Measurements from ENCODE around the gene OR52N1. TPM values are rescaled to one million over a fixed set of nuclear protein-coding genes. Genes with fewer than 3 reads are reported as not detected.

OR52N1 gene
- total and polyA plus RNA-seq, 2 of the 8 experiments (the other 6 are each of a cell fraction or from before 2014, with no cell fraction given), result 0.09 TPM; not detected in 1

- H3K4me3 ChIP-seq (ENCODE audit: extremely low read depth in 1 of 4, insufficient read depth in 2 of 4, low read depth in 3 of 4, low read length in 4 of 4), result no peak overlapping the region
- no peak overlapping the region for H3K27ac ChIP-seq (ENCODE audit: low read depth, low read length)
- TF ChIP-seq GABPA (IDR thresholded peaks at IDR 0.05; ENCODE audit: borderline replicate concordance, insufficient read depth, low read length), result no peak
- no peak for TF ChIP-seq CREB1 (IDR thresholded peaks at IDR 0.05)
- no peak for TF ChIP-seq TAF7 (optimal IDR thresholded peaks at IDR 0.05; ENCODE audit: borderline replicate concordance, low read depth, low read length)
- TF ChIP-seq NANOG (IDR thresholded peaks at IDR 0.05; ENCODE audit: insufficient read depth, low read depth, low read length, poor library complexity, severe bottlenecking), result no peak
- TF ChIP-seq SAP30 (IDR thresholded peaks at IDR 0.05; ENCODE audit: insufficient read depth, insufficient replicate concordance, low read length), result no peak
- no peak for TF ChIP-seq BCL11A (IDR thresholded peaks at IDR 0.05; ENCODE audit: low read depth in 2 of 2, low read length in 2 of 2)
- H3K27me3 ChIP-seq (replicated peaks in 1 of 4; ENCODE audit: control insufficient read depth in 3 of 4, extremely low read depth in 1 of 4, insufficient read depth in 3 of 4, low read length in 3 of 4), result no peaks in the 10 kb centered on the region
- no peak overlapping the region for H3K4me2 ChIP-seq (ENCODE audit: insufficient read depth in 1 of 2, low read depth in 2 of 2, low read length in 2 of 2)
- H3K23ac ChIP-seq (ENCODE audit: insufficient read length), result no peak overlapping the region
- no peak overlapping the region for H2BK20ac ChIP-seq (ENCODE audit: low read length)
- POLR2A ChIA-PET (ENCODE audit: partially characterized antibody), result no interaction called here
- no peak overlapping the region for H4K5ac ChIP-seq (ENCODE audit: insufficient read length, low read depth, low read length)
- H4K91ac ChIP-seq (replicated peaks; ENCODE audit: insufficient read length, low read length), result no peak overlapping the region
- H3K56ac ChIP-seq (replicated peaks; ENCODE audit: insufficient read length, low read depth, low read length), result no peak overlapping the region
- H3K23me2 ChIP-seq (ENCODE audit: low read depth, low read length), result no peaks in the 10 kb centered on the region
- CTCF ChIA-PET (ENCODE audit: partially characterized antibody), result no interaction called here
- H3K4me1 ChIP-seq (replicated peaks in 1 of 4; ENCODE audit: control insufficient read depth in 3 of 4, insufficient read depth in 4 of 4, low read length in 3 of 4), result no peaks in the 10 kb centered on the region
- H3K4ac ChIP-seq (replicated peaks; ENCODE audit: insufficient read length, low read depth, low read length), result no peak overlapping the region
- H3K36me3 ChIP-seq (ENCODE audit: control insufficient read depth in 2 of 4, insufficient read depth in 4 of 4, low read length in 3 of 4), result no peaks in the 10 kb centered on the region
- H4K8ac ChIP-seq (ENCODE audit: extremely low read depth, insufficient read depth, low read length), result no peak overlapping the region
- no peaks in the 10 kb centered on the region for H3K79me2 ChIP-seq (ENCODE audit: control insufficient read depth in 1 of 2, insufficient read depth in 2 of 2, low read length in 2 of 2)
- H3K9me3 ChIP-seq (ENCODE audit: insufficient read depth in 2 of 2, low read depth in 1 of 2, low read length in 1 of 2), result no peaks in the 10 kb centered on the region
- FAIRE-seq (no peak), DNase-seq (ENCODE audit: low read depth in 1 of 2, low spot score in 2 of 2) (no peak)
- H3K9ac ChIP-seq (replicated peaks in 1 of 4; ENCODE audit: extremely low read depth in 1 of 4, low read depth in 3 of 4, low read length in 3 of 4), result no peak overlapping the region
- H3K14ac ChIP-seq (ENCODE audit: insufficient read length), result no peak overlapping the region
- no peak overlapping the region for H2AK5ac ChIP-seq (ENCODE audit: low read depth, low read length)
- no peak overlapping the region for H2BK120ac ChIP-seq (replicated peaks; ENCODE audit: low read depth, low read length)
- no peaks in the 10 kb centered on the region for H4K20me1 ChIP-seq (replicated peaks in 1 of 2; ENCODE audit: control insufficient read depth in 1 of 2, insufficient read depth in 2 of 2, low read length in 2 of 2)
- WGBS, 2 experiments (ENCODE audit: extremely low coverage in 1 of 2, insufficient coverage in 1 of 2, insufficient read length in 1 of 2, insufficient replicate concordance in 2 of 2, low coverage in 1 of 2, low lambda C conversion rate in 2 of 2, missing lambda C conversion rate in 1 of 2), result 82% methylated on average over 2 of the region's 2 CpGs; no CpG with 5 or more reads in 1 of the 2 experiments
- H3K18ac ChIP-seq (ENCODE audit: extremely low read depth, low read length), result no peak overlapping the region
- H2AFZ ChIP-seq (ENCODE audit: low read length), result no peak overlapping the region
- H3K79me1 ChIP-seq (ENCODE audit: low read depth, low read length), result no peaks in the 10 kb centered on the region
- no peak overlapping the region for H2BK5ac ChIP-seq (ENCODE audit: low read depth, low read length)
- no peak overlapping the region for H2BK12ac ChIP-seq (ENCODE audit: low read depth, low read length)
- H2BK15ac ChIP-seq (ENCODE audit: low read length), result no peak overlapping the region
These were observed 46.6 kb upstream of the OR52N1 start for GRCh38 chr11:5837695-5838094.
